ENCODE results near the gene THRB.

The THRB gene

GRCh38 chr3:24361623-24362022 lies 133.0 kb downstream of the THRB start:
- DNase-seq (ENCODE audit: extremely low read depth, low read depth): no peak
- no peak for TF ChIP-seq CTCF (IDR thresholded peaks at IDR 0.05; ENCODE audit: low read depth, low read length)

DNA sequence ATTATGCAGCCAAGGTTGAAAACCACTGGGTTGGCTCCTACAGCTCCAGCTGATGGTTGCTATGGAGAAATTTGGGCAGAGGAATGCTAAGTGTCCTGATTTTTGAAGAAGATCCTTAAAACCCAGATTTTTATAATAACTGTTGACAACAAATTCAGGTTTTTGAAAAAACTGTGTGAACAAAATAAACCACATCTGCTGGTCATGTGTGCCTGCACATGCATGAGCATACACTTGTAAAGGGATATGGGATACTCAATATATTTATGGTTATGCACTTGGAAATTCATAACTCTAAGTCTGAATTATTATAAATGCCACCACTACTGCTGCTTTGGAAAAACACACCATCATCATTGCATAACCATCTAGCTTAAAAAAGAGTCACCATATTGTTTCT lies 133.7 kb downstream of the THRB start:
- no peak for TF ChIP-seq CTCF (IDR thresholded peaks at IDR 0.05; ENCODE audit: low read depth, low read length)

GRCh38 chr3:24359645-24360462 lies 134.8 kb downstream of the THRB start:
- TF ChIP-seq CTCF (IDR thresholded peaks at IDR 0.05; ENCODE audit: low read depth, low read length): no peak; the same call in 1 of the 2 replicates
- DNase-seq (ENCODE audit: extremely low read depth, low read depth): no peak

More for the DNA sequence above, 133.7 kb downstream of the THRB start:
- DNase-seq (ENCODE audit: extremely low read depth, low read depth): no peak

GRCh38 chr3:24359102-24359501 lies 135.5 kb downstream of the THRB start:
- TF ChIP-seq CTCF (IDR thresholded peaks at IDR 0.05; ENCODE audit: low read depth, low read length): no peak
- DNase-seq (ENCODE audit: extremely low read depth, low read depth): no peak

DNA sequence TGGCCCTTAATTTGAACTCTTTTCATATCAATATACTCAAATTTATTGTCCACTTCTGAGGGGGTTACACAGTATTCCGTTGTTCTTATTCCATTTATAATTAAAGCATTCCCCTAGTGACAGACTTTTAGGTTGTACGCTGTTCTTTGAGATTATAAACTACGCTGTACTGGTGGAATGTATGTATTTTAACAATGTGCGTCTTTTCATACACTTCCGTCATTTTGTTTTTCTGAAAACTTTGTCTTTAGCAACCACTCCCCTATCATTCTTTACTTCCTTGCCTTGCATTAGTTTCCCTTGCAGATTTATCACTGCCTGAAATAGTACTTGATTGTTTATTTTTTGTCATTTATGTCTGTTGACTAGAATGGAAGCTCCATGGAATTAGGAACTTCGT lies 137.0 kb downstream of the THRB start:
- TF ChIP-seq CTCF (IDR thresholded peaks at IDR 0.05; ENCODE audit: low read depth, low read length): no peak

GRCh38 chr3:24355806-24356205 lies 138.8 kb downstream of the THRB start:
- no peak for TF ChIP-seq CTCF (IDR thresholded peaks at IDR 0.05; ENCODE audit: low read depth, low read length)
- DNase-seq (ENCODE audit: extremely low read depth, low read depth): no peak

More for the DNA sequence above, 137.0 kb downstream of the THRB start:
- no peak for DNase-seq (ENCODE audit: extremely low read depth, low read depth)

- DNase-seq (ENCODE audit: extremely low read depth, low read depth): no peak
- TF ChIP-seq CTCF (IDR thresholded peaks at IDR 0.05; ENCODE audit: low read depth, low read length): no peak
Measured at GRCh38 chr3:24354230-24354629, 140.4 kb downstream of the THRB start.
